Liver (tissue), 3 donors: ENCODE measurements around the gene TENT4A.

Source experiments
- FOXA1 ChIP-seq: IDR thresholded peaks from 2 replicates; pipeline ENCODE4 v1.6.1; 2016; ENCODE audit warnings: antibody characterized with exemption
- HNF4G ChIP-seq: IDR thresholded peaks from 2 replicates; pipeline ENCODE4 v1.6.1; 2016; ENCODE audit warnings: antibody characterized with exemption
- JUND ChIP-seq, 2 donors: IDR thresholded peaks; 2 replicates each; pipeline ENCODE4 v1.6.1; 2016; ENCODE audit warnings: antibody characterized with exemption in 2 of 2
- RAD21 ChIP-seq, 2 donors: IDR thresholded peaks; 2 replicates each; pipeline ENCODE4 v1.6.1; 2016; ENCODE audit warnings: antibody characterized with exemption in 2 of 2, mild to moderate bottlenecking in 2 of 2
- RXRA ChIP-seq, 2 donors: IDR thresholded peaks; 2 replicates each; pipeline ENCODE4 v1.6.1; 2017 to 2018; ENCODE audit warnings: antibody characterized with exemption in 2 of 2, mild to moderate bottlenecking in 1 of 2
- SP1 ChIP-seq: IDR thresholded peaks from 2 replicates; pipeline ENCODE4 v1.6.1; 2018; ENCODE audit warnings: antibody characterized with exemption, mild to moderate bottlenecking
- TAF1 ChIP-seq: conservative IDR thresholded peaks from 2 replicates; pipeline ENCODE4 v1.6.1; 2016; ENCODE audit warnings: antibody characterized with exemption, mild to moderate bottlenecking
- YY1 ChIP-seq: IDR thresholded peaks from 2 replicates; pipeline ENCODE4 v1.6.1; 2016; ENCODE audit warnings: antibody characterized with exemption, mild to moderate bottlenecking
- ZBTB33 ChIP-seq: IDR thresholded peaks from 2 replicates; pipeline ENCODE4 v1.6.1; 2016; ENCODE audit warnings: antibody characterized with exemption
- TF ChIP-seq, protein P1 (sequence below): fragments of 150-350 bp; IDR thresholded peaks from 2 replicates; pipeline ENCODE4 v1.5.1; 2017; ENCODE audit warnings: improper control_type of control experiment, low read depth, low read length; ENCODE audit not compliant: missing input control
- TF ChIP-seq, protein P2 (sequence below): IDR thresholded peaks from 2 replicates; pipeline ENCODE4 v1.6.1; 2016; ENCODE audit warnings: antibody characterized with exemption
- TF ChIP-seq, protein P3 (sequence below): IDR thresholded peaks from 2 replicates; pipeline ENCODE4 v1.6.1; 2016; ENCODE audit warnings: antibody characterized with exemption, mild to moderate bottlenecking
- TF ChIP-seq, protein P4 (sequence below): IDR thresholded peaks from 2 replicates; pipeline ENCODE4 v1.6.1; 2016; ENCODE audit warnings: antibody characterized with exemption
- donor health status: healthy.
- donor health status: healthy.

- TF ChIP-seq, protein P1, sequence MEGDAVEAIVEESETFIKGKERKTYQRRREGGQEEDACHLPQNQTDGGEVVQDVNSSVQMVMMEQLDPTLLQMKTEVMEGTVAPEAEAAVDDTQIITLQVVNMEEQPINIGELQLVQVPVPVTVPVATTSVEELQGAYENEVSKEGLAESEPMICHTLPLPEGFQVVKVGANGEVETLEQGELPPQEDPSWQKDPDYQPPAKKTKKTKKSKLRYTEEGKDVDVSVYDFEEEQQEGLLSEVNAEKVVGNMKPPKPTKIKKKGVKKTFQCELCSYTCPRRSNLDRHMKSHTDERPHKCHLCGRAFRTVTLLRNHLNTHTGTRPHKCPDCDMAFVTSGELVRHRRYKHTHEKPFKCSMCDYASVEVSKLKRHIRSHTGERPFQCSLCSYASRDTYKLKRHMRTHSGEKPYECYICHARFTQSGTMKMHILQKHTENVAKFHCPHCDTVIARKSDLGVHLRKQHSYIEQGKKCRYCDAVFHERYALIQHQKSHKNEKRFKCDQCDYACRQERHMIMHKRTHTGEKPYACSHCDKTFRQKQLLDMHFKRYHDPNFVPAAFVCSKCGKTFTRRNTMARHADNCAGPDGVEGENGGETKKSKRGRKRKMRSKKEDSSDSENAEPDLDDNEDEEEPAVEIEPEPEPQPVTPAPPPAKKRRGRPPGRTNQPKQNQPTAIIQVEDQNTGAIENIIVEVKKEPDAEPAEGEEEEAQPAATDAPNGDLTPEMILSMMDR, result no peak
- TF ChIP-seq, protein P2, sequence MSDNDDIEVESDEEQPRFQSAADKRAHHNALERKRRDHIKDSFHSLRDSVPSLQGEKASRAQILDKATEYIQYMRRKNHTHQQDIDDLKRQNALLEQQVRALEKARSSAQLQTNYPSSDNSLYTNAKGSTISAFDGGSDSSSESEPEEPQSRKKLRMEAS, result no peak
- TF ChIP-seq FOXA1 (no peak), SP1 (no peak), TAF1 (no peak), JUND (IDR thresholded peaks at IDR 0.05) (no peak), HNF4G (no peak), YY1 (no peak), RXRA (IDR thresholded peaks at IDR 0.05) (no peak), ZBTB33 (no peak), RAD21 (IDR thresholded peaks at IDR 0.05) (no peak)
- TF ChIP-seq, protein P3, sequence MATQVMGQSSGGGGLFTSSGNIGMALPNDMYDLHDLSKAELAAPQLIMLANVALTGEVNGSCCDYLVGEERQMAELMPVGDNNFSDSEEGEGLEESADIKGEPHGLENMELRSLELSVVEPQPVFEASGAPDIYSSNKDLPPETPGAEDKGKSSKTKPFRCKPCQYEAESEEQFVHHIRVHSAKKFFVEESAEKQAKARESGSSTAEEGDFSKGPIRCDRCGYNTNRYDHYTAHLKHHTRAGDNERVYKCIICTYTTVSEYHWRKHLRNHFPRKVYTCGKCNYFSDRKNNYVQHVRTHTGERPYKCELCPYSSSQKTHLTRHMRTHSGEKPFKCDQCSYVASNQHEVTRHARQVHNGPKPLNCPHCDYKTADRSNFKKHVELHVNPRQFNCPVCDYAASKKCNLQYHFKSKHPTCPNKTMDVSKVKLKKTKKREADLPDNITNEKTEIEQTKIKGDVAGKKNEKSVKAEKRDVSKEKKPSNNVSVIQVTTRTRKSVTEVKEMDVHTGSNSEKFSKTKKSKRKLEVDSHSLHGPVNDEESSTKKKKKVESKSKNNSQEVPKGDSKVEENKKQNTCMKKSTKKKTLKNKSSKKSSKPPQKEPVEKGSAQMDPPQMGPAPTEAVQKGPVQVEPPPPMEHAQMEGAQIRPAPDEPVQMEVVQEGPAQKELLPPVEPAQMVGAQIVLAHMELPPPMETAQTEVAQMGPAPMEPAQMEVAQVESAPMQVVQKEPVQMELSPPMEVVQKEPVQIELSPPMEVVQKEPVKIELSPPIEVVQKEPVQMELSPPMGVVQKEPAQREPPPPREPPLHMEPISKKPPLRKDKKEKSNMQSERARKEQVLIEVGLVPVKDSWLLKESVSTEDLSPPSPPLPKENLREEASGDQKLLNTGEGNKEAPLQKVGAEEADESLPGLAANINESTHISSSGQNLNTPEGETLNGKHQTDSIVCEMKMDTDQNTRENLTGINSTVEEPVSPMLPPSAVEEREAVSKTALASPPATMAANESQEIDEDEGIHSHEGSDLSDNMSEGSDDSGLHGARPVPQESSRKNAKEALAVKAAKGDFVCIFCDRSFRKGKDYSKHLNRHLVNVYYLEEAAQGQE, result no peak
- TF ChIP-seq, protein P4, sequence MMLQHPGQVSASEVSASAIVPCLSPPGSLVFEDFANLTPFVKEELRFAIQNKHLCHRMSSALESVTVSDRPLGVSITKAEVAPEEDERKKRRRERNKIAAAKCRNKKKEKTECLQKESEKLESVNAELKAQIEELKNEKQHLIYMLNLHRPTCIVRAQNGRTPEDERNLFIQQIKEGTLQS, result no peak
Measured at GRCh38 chr5:6676702-6677101, 36.5 kb upstream of the TENT4A start.
